PFSK-1 (cell line): ENCODE data around the gene EIF1.

Experiments used
- FOXP2 ChIP-seq: optimal IDR thresholded peaks from 2 replicates; pipeline ENCODE3; 2011; ENCODE audit warnings: borderline replicate concordance, control low read depth, inconsistent platforms; ENCODE audit not compliant: insufficient read depth; ENCODE audit errors: extremely low read length, extremely low read depth
- POLR2AphosphoS5 ChIP-seq: IDR thresholded peaks from 2 replicates; pipeline ENCODE4 v1.6.1; 2012; ENCODE audit warnings: low read depth, mild to moderate bottlenecking, control low read depth, low read length, moderate library complexity
- SIN3A ChIP-seq: IDR thresholded peaks from 2 replicates; pipeline ENCODE4 v1.6.1; 2012; ENCODE audit warnings: mild to moderate bottlenecking, low read length, moderate library complexity, borderline replicate concordance; ENCODE audit not compliant: insufficient read depth
- TAF1 ChIP-seq: IDR thresholded peaks from 2 replicates; pipeline ENCODE4 v1.6.1; 2012; ENCODE audit warnings: low read length, control low read depth, borderline replicate concordance; ENCODE audit not compliant: insufficient read depth
- TF ChIP-seq, protein P1 (sequence below), 2 experiments: IDR thresholded peaks; 2 replicates each; pipeline versions ENCODE4 v1.6.1 to v1.8.0; 2011 to 2012; ENCODE audit warnings: low read depth in 2 of 2, low read length in 2 of 2, control low read depth in 1 of 2, inconsistent platforms in 1 of 2, mild to moderate bottlenecking in 1 of 2, moderate library complexity in 1 of 2; ENCODE audit not compliant: insufficient read depth in 1 of 2

The EIF1 gene

DNA sequence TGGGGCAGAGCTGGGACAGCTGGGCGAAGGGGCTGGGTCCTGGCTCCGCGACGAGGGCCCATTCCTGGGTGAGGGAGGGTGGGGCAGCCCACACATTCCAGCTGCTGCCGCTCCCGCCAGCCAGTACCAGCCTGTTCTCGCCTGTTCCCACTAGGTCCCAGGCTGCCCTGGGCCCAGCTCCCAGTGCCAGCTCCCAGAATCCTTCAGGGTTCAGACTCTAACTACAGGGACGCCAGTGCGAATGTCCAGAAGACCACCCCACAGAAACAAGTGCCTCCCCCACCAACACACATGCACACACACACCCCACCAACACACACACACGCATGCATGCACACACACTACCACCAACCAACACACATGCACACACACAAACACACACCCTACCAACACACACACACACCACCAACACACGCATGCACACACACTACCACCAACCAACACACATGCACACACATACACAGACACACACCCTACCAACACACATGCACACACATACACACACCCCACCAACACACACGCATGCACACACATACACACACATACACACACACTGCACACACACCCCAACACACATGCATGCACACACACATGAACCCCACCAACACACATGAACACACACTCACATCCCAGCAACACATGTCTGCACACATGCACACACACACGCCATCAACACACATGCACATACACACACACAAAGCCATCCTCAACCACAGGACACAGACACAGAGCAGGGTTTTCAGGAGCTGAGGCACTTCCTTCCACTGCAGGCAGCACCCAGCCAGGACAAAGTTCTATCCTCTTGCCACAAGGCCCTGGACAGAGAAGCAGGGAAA is 36.8 kb upstream of the EIF1 start:
- TF ChIP-seq FOXP2: no peak
- TF ChIP-seq POLR2AphosphoS5: no peak
- no peak for TF ChIP-seq SIN3A
- no peak for TF ChIP-seq TAF1
- TF ChIP-seq, protein P1, sequence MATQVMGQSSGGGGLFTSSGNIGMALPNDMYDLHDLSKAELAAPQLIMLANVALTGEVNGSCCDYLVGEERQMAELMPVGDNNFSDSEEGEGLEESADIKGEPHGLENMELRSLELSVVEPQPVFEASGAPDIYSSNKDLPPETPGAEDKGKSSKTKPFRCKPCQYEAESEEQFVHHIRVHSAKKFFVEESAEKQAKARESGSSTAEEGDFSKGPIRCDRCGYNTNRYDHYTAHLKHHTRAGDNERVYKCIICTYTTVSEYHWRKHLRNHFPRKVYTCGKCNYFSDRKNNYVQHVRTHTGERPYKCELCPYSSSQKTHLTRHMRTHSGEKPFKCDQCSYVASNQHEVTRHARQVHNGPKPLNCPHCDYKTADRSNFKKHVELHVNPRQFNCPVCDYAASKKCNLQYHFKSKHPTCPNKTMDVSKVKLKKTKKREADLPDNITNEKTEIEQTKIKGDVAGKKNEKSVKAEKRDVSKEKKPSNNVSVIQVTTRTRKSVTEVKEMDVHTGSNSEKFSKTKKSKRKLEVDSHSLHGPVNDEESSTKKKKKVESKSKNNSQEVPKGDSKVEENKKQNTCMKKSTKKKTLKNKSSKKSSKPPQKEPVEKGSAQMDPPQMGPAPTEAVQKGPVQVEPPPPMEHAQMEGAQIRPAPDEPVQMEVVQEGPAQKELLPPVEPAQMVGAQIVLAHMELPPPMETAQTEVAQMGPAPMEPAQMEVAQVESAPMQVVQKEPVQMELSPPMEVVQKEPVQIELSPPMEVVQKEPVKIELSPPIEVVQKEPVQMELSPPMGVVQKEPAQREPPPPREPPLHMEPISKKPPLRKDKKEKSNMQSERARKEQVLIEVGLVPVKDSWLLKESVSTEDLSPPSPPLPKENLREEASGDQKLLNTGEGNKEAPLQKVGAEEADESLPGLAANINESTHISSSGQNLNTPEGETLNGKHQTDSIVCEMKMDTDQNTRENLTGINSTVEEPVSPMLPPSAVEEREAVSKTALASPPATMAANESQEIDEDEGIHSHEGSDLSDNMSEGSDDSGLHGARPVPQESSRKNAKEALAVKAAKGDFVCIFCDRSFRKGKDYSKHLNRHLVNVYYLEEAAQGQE (IDR thresholded peaks at IDR 0.05; ENCODE audit: insufficient read depth in 1 of 2, low read depth in 2 of 2, low read length in 2 of 2): no peak

DNA sequence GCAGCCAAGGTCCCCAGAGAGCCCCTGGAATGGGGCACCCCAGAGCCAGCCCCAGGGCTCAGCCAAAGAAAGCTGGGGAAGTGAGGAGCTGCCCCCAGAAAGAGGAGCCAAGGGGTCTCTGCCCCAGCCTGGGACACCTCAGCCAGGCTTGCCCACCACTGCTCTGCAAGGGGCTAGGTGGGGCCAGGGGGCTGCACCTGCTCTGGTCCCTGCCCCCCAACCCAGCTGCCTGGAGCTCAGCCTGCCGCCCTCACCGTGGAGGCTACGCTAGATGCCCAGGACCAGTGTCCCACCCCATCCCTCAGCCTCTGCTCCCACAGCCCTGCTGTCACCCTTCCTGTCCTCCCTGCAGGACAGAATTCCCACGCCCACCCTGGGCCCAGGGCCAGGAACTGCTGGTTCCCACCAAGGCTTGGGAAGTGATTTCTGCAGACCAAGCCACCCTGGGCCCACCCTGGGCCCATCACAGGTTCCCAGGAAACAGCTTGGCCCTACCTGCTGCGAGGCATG is 36.2 kb upstream of the EIF1 start:
- TF ChIP-seq POLR2AphosphoS5 (no peak), TAF1 (no peak)

DNA sequence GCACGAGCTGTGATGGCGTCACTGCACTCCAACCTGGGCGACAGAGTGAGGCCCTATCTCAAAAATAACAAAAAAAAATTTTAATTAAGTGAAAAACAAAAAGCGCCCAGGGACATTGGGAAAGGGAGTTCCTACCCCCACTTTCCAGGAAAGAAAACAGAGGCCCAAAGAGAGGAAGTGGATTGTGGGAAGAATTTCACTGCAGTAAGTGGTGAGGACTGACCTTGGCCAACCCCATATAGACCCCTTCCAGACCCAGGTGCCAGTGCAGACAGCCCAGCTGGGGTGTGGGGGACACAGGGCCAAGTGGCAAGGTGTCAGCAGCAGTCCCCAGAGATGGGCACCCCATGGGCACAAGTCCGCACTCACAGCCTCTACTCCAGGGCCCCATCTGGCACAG is 35.3 kb upstream of the EIF1 start:
- TF ChIP-seq FOXP2 (no peak), POLR2AphosphoS5 (no peak), TAF1 (no peak), SIN3A (no peak)
- TF ChIP-seq, protein P1 (IDR thresholded peaks at IDR 0.05; ENCODE audit: insufficient read depth in 1 of 2, low read depth in 2 of 2, low read length in 2 of 2): no peak

DNA sequence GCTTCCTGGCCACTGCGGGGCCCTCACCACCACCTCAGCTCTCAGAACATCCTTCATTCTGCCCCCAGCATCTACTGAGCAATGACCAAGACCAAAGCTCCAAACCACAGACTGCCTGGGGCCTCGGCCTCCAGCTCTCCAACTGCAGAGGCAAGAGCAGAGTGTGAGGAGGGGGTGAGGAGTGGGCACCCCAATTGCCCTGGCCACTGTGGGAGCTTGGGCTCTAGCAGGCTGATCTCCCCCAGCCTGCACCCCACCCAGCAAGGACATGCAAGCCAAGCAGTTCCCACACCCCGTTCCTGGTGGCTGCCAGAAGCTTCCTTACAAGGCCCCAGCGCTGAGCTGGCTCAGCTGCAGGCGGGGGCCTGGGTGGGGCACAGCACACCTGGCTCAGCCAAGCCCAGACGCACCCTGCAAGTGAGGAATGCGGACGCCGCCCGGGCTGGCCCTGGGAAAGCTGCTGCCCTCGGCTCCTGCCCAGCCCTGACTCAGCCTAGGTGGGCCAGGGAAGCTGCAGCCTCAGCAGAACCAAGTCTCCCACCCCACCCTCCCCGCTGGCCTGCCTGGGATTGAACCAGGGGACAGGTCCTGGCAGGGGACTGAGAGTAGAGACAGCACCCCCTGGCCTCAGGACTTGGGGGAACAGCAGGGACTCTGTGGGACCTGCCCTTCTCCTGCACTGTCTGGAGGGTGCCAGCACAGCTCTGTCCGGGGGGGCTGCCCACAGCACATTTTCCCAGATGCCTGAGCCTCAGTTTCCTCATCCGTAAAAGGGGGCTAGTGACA is 34.6 kb upstream of the EIF1 start:
- no peak for TF ChIP-seq SIN3A
- TF ChIP-seq TAF1: no peak
- TF ChIP-seq FOXP2: no peak
- TF ChIP-seq, protein P1 (IDR thresholded peaks at IDR 0.05; ENCODE audit: insufficient read depth in 1 of 2, low read depth in 2 of 2, low read length in 2 of 2): no peak
- no peak for TF ChIP-seq POLR2AphosphoS5

DNA sequence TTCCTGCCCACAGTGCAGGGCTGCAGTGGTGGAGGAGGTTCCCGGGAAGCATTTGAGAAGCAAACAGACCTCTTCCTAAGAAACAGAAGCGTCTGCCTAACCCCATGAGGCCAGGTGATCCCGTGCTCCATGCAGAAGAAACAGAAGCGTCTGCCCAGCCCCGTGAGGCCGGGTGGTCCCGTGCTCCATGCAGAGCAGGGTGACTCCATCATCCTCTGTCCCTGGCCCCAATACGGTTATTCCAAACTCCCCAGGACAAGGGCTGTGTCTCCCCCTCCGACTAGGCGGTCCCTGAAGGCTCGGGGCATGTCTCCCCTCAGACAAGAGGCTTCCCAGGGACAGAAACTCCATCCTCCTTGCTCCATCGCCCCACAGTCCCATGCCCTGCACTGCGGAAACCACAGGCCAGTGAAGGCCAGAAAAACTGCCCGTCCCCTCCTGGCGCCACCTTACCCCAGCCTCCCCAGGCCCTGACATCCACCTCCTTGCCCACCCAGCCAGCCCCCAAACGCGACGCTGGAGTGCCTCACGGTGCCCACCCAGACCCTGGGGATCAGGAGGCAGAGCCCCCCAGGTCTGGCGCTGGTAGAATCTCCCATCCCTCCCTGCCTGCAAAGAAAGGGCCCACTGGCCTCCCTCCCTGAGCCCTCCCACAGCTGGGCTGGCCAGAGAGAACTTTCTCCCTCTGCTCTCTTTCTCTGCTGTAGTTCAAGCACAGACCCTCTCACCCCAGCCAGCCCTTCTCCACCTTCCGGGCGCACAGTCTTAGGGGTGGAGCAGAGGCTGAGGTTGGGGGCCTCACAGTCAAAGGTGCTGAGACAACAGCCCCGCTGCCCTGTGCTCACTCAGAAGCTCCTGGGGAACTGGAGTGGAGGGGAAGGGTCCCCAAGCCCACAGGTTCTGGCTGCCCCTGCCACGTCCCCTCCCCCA is 33.7 kb upstream of the EIF1 start:
- TF ChIP-seq SIN3A (no peak), TAF1 (no peak), POLR2AphosphoS5 (no peak), FOXP2 (no peak)
- TF ChIP-seq, protein P1 (IDR thresholded peaks at IDR 0.05; ENCODE audit: insufficient read depth in 1 of 2, low read depth in 2 of 2, low read length in 2 of 2): no peak
